SK-N-SH (cell line): ENCODE measurements around the gene SIGMAR1.

ENCODE experiments used
- EP300 ChIP-seq, 2 experiments: IDR thresholded peaks; 2 replicates each; pipeline versions ENCODE4 v1.4.0 to v1.6.1; 2012; ENCODE audit warnings: borderline replicate concordance in 1 of 2, low read depth in 1 of 2, low read length in 1 of 2
- EZH2phosphoT487 ChIP-seq: fragments of 200-600 bp; sonication (generic); IDR thresholded peaks from 2 replicates; pipeline ENCODE4 v1.6.1; 2017; ENCODE audit warnings: low read depth, mixed run types, mild to moderate bottlenecking, antibody characterized with exemption, moderate library complexity, borderline replicate concordance
- MEF2A ChIP-seq: IDR thresholded peaks from 2 replicates; pipeline ENCODE4 v1.4.0; 2012; ENCODE audit warnings: low read depth, borderline replicate concordance
- NFIC ChIP-seq: IDR thresholded peaks from 2 replicates; pipeline ENCODE4 v1.4.0; 2012; ENCODE audit warnings: borderline replicate concordance
- POLR2AphosphoS5 ChIP-seq: IDR thresholded peaks from 2 replicates; pipeline ENCODE4 v1.6.1; 2012; ENCODE audit warnings: low read depth, low read length
- RXRA ChIP-seq: IDR thresholded peaks from 2 replicates; pipeline ENCODE4 v1.4.0; 2012; ENCODE audit warnings: low read depth, mild to moderate bottlenecking, borderline replicate concordance
- TAF1 ChIP-seq: IDR thresholded peaks from 2 replicates; pipeline ENCODE4 v1.6.1; 2012; ENCODE audit warnings: low read depth, mild to moderate bottlenecking, low read length, moderate library complexity, borderline replicate concordance
- TF ChIP-seq, protein P1 (sequence below): fragments of 200-600 bp; sonication (generic); IDR thresholded peaks from 2 replicates; pipeline ENCODE4 v1.6.1; 2017; ENCODE audit warnings: antibody characterized with exemption, mild to moderate bottlenecking, moderate library complexity
- TF ChIP-seq, protein P2 (sequence below): IDR thresholded peaks from 2 replicates; pipeline ENCODE4 v1.6.1; 2012; ENCODE audit warnings: mild to moderate bottlenecking, low read depth, low read length, moderate library complexity
- TF ChIP-seq, protein P3 (sequence below): fragments of 150-350 bp; IDR thresholded peaks from 2 replicates; pipeline ENCODE4 v1.6.1; 2017; ENCODE audit warnings: antibody characterized with exemption, low read length, low read depth, borderline replicate concordance

DNA sequence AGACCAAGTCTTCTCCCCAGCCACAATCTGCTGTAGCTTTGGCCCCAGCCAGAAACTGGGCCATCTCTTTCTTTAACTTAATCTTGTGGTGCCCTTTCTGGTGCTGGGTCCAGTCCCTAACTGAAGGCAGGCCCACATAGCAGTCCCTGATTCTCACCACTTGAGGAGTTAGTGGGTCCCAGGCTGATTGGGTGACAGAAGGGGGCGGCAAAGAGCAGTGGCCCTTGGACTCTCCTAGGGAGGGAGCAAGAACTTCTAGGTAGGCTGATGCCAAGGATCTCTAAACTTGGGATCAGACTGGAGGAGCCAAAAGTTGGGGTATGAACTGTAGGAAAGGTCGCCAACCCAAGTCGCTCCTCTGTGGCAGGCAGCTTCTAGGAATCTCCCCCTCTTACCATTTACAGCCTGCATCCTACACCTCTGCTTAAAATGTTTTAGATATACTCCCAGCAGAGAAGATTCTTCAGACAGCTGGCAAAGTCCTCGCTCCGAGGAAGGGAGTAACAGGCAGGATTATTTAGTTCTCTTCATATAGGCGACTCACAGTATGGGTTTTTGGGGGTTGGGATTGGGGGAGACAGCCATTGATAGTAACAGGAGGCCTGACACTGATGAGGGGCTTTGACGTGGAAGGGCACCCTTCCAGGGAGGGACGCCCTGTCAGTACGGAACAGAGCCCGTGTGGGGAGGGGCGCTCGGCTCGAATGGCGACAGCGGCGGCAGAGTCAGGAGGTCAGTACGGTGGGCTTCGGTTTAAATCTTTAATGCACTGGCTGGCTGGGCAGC is 26.9 kb upstream of the SIGMAR1 start:
- TF ChIP-seq, protein P1, sequence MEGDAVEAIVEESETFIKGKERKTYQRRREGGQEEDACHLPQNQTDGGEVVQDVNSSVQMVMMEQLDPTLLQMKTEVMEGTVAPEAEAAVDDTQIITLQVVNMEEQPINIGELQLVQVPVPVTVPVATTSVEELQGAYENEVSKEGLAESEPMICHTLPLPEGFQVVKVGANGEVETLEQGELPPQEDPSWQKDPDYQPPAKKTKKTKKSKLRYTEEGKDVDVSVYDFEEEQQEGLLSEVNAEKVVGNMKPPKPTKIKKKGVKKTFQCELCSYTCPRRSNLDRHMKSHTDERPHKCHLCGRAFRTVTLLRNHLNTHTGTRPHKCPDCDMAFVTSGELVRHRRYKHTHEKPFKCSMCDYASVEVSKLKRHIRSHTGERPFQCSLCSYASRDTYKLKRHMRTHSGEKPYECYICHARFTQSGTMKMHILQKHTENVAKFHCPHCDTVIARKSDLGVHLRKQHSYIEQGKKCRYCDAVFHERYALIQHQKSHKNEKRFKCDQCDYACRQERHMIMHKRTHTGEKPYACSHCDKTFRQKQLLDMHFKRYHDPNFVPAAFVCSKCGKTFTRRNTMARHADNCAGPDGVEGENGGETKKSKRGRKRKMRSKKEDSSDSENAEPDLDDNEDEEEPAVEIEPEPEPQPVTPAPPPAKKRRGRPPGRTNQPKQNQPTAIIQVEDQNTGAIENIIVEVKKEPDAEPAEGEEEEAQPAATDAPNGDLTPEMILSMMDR: peak; percentile 90
- no peak for TF ChIP-seq POLR2AphosphoS5
- no peak for TF ChIP-seq NFIC
- TF ChIP-seq, protein P2, sequence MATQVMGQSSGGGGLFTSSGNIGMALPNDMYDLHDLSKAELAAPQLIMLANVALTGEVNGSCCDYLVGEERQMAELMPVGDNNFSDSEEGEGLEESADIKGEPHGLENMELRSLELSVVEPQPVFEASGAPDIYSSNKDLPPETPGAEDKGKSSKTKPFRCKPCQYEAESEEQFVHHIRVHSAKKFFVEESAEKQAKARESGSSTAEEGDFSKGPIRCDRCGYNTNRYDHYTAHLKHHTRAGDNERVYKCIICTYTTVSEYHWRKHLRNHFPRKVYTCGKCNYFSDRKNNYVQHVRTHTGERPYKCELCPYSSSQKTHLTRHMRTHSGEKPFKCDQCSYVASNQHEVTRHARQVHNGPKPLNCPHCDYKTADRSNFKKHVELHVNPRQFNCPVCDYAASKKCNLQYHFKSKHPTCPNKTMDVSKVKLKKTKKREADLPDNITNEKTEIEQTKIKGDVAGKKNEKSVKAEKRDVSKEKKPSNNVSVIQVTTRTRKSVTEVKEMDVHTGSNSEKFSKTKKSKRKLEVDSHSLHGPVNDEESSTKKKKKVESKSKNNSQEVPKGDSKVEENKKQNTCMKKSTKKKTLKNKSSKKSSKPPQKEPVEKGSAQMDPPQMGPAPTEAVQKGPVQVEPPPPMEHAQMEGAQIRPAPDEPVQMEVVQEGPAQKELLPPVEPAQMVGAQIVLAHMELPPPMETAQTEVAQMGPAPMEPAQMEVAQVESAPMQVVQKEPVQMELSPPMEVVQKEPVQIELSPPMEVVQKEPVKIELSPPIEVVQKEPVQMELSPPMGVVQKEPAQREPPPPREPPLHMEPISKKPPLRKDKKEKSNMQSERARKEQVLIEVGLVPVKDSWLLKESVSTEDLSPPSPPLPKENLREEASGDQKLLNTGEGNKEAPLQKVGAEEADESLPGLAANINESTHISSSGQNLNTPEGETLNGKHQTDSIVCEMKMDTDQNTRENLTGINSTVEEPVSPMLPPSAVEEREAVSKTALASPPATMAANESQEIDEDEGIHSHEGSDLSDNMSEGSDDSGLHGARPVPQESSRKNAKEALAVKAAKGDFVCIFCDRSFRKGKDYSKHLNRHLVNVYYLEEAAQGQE: no peak
- TF ChIP-seq EZH2phosphoT487: no peak
- TF ChIP-seq EP300 (IDR thresholded peaks at IDR 0.05; ENCODE audit: borderline replicate concordance in 1 of 2, low read depth in 1 of 2, low read length in 1 of 2): no peak
- TF ChIP-seq TAF1: no peak
- no peak for TF ChIP-seq MEF2A
- no peak for TF ChIP-seq RXRA
- TF ChIP-seq, protein P3, sequence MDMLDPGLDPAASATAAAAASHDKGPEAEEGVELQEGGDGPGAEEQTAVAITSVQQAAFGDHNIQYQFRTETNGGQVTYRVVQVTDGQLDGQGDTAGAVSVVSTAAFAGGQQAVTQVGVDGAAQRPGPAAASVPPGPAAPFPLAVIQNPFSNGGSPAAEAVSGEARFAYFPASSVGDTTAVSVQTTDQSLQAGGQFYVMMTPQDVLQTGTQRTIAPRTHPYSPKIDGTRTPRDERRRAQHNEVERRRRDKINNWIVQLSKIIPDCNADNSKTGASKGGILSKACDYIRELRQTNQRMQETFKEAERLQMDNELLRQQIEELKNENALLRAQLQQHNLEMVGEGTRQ: no peak
